ENCODE data around the gene TIGD4. TPM values are rescaled to one million over a fixed set of nuclear protein-coding genes. Genes with fewer than 3 reads are reported as not detected.

TIGD4 gene
- total RNA-seq, 4 donors from 2014 or later = 1.5 to 3.9 (median 2.6) TPM; not detected in 1

GRCh38 chr4:152803541-152803940 lies 24.0 kb upstream of the TIGD4 start:
- Histone ChIP-seq H3K27ac (no peak overlapping the region), H3K36me3 (no peaks in the 10 kb centered on the region), H3K27me3 (no peaks in the 10 kb centered on the region), H3K9me3 (no peaks in the 10 kb centered on the region), H3K4me1 (no peaks in the 10 kb centered on the region), H3K4me3 (no peak overlapping the region)
- no peak for TF ChIP-seq POLR2A (IDR thresholded peaks at IDR 0.05)
- TF ChIP-seq, protein P1, sequence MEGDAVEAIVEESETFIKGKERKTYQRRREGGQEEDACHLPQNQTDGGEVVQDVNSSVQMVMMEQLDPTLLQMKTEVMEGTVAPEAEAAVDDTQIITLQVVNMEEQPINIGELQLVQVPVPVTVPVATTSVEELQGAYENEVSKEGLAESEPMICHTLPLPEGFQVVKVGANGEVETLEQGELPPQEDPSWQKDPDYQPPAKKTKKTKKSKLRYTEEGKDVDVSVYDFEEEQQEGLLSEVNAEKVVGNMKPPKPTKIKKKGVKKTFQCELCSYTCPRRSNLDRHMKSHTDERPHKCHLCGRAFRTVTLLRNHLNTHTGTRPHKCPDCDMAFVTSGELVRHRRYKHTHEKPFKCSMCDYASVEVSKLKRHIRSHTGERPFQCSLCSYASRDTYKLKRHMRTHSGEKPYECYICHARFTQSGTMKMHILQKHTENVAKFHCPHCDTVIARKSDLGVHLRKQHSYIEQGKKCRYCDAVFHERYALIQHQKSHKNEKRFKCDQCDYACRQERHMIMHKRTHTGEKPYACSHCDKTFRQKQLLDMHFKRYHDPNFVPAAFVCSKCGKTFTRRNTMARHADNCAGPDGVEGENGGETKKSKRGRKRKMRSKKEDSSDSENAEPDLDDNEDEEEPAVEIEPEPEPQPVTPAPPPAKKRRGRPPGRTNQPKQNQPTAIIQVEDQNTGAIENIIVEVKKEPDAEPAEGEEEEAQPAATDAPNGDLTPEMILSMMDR (IDR thresholded peaks at IDR 0.05) = no peak
- no peak for DNase-seq
- intact Hi-C loops (cut with DNase I; ENCODE audit: low total_unique reads) = no loop called here

DNA sequence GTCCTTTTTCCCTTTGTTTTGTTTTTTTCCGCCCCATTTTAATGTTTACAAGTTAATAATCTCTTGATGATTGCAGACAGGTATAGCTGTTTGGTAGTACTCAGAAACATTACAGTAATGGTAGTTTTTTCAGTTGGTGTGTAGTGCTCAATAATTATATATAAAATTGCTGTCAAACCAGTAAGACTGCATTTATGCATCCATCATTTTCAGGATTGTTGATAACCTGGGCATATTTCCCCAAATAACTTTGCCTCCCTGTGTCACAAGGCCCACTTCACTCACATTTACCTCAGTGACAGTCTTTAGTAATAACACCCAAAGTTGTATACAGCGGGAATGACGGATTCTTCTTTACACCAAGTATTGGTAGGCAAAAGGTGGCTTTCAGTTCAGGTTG lies 16.4 kb upstream of the TIGD4 start:
- no peak for TF ChIP-seq POLR2A (IDR thresholded peaks at IDR 0.05)
- TF ChIP-seq, protein P1 (IDR thresholded peaks at IDR 0.05) = no peak
- Histone ChIP-seq H3K36me3 (no peaks in the 10 kb centered on the region), H3K27ac (no peak overlapping the region), H3K27me3 (no peaks in the 10 kb centered on the region), H3K4me3 (no peak overlapping the region), H3K4me1 (no peaks in the 10 kb centered on the region), H3K9me3 (no peaks in the 10 kb centered on the region)
- intact Hi-C loops (cut with DNase I; ENCODE audit: low total_unique reads) = no loop called here
- no peak for DNase-seq

GRCh38 chr4:152786627-152787026 lies 7.1 kb upstream of the TIGD4 start:
- Histone ChIP-seq H3K4me3 (no peak overlapping the region), H3K27me3 (no peaks in the 10 kb centered on the region), H3K27ac (peak overlapping the region in 1 of 2 donors; percentile 17), H3K4me1 (peaks cover 0 to 3% of the 10 kb centered on the region in 2 donors), H3K9me3 (no peaks in the 10 kb centered on the region), H3K36me3 (no peaks in the 10 kb centered on the region)
- intact Hi-C loops (cut with DNase I; ENCODE audit: low total_unique reads) = no loop called here
- no peak for TF ChIP-seq POLR2A (IDR thresholded peaks at IDR 0.05)
- TF ChIP-seq, protein P1 (IDR thresholded peaks at IDR 0.05) = no peak
- DNase-seq = no peak

GRCh38 chr4:152785639-152786615 lies 6.4 kb upstream of the TIGD4 start:
- Histone ChIP-seq H3K27me3 (no peaks in the 10 kb centered on the region), H3K27ac (peak overlapping the region in 1 of 2 donors; percentile 17), H3K36me3 (no peaks in the 10 kb centered on the region), H3K4me3 (no peak overlapping the region), H3K9me3 (no peaks in the 10 kb centered on the region), H3K4me1 (peaks cover 0 to 3% of the 10 kb centered on the region in 2 donors)
- intact Hi-C loops (cut with DNase I; ENCODE audit: low total_unique reads) = no loop called here
- DNase-seq = no peak
- TF ChIP-seq, protein P1 (IDR thresholded peaks at IDR 0.05) = no peak
- no peak for TF ChIP-seq POLR2A (IDR thresholded peaks at IDR 0.05)

Data from uterus (tissue), 4 donors.